Vagina (tissue), 2 donors: Measurements from ENCODE around the gene ENPEP.

Experiments used
- CTCF ChIP-seq, 3 experiments: fragments of 450-650 bp in 2 of 3; fragments of 200-600 bp in 1 of 3; sonication (generic) in 1 of 3; IDR thresholded peaks; one replicate each; pipeline ENCODE4 v1.5.1; 2017 to 2019; ENCODE audit warnings: antibody characterized with exemption in 3 of 3, mild to moderate bottlenecking in 2 of 3, moderate library complexity in 2 of 3
- POLR2A ChIP-seq, 2 donors: fragments of 450-650 bp; IDR thresholded peaks; one replicate each; pipeline ENCODE4 v1.6.1; 2017; ENCODE audit warnings: antibody characterized with exemption in 2 of 2, mild to moderate bottlenecking in 2 of 2, moderate library complexity in 2 of 2
- POLR2AphosphoS5 ChIP-seq, 2 donors: sonication (generic); formaldehyde crosslinking; IDR thresholded peaks; one replicate each; pipeline ENCODE4 v1.9.0; 2017; ENCODE audit warnings: antibody characterized with exemption in 2 of 2, mild to moderate bottlenecking in 2 of 2, low read depth in 1 of 2; ENCODE audit not compliant: insufficient read depth in 1 of 2

GRCh38 chr4:110518889-110519490 lies 43.0 kb downstream of the ENPEP start:
- TF ChIP-seq CTCF (IDR thresholded peaks at IDR 0.05) (peak in 2 of 3 experiments; percentile 27 to 36), POLR2A (IDR thresholded peaks at IDR 0.05) (no peak), POLR2AphosphoS5 (IDR thresholded peaks at IDR 0.05; ENCODE audit: insufficient read depth in 1 of 2, low read depth in 1 of 2) (no peak)
